ENCODE data around the gene ZMYND8.

The ZMYND8 gene

GRCh38 chr20:47306755-47307370 is 49.6 kb downstream of the ZMYND8 start:
- no peak for DNase-seq (ENCODE audit: extremely low read depth, low read depth)
- no peak for TF ChIP-seq CTCF (IDR thresholded peaks at IDR 0.05; ENCODE audit: low read depth, low read length)

GRCh38 chr20:47306095-47306494 is 50.4 kb downstream of the ZMYND8 start:
- DNase-seq (ENCODE audit: extremely low read depth, low read depth), result no peak
- TF ChIP-seq CTCF (IDR thresholded peaks at IDR 0.05; ENCODE audit: low read depth, low read length), result no peak

GRCh38 chr20:47305667-47306066 is 50.8 kb downstream of the ZMYND8 start:
- no peak for DNase-seq (ENCODE audit: extremely low read depth, low read depth)
- TF ChIP-seq CTCF (IDR thresholded peaks at IDR 0.05; ENCODE audit: low read depth, low read length), result no peak

- no peak for DNase-seq (ENCODE audit: extremely low read depth, low read depth)
- TF ChIP-seq CTCF (IDR thresholded peaks at IDR 0.05; ENCODE audit: low read depth, low read length), result peak; percentile 22
Measured at GRCh38 chr20:47304287-47304686, 52.2 kb downstream of the ZMYND8 start.

GRCh38 chr20:47303736-47304135 is 52.8 kb downstream of the ZMYND8 start:
- no peak for DNase-seq (ENCODE audit: extremely low read depth, low read depth)
- TF ChIP-seq CTCF (IDR thresholded peaks at IDR 0.05; ENCODE audit: low read depth, low read length), result no peak

GRCh38 chr20:47300071-47300470 is 56.4 kb downstream of the ZMYND8 start:
- DNase-seq (ENCODE audit: extremely low read depth, low read depth), result no peak

GRCh38 chr20:47298624-47299023 is 57.9 kb downstream of the ZMYND8 start:
- no peak for DNase-seq (ENCODE audit: extremely low read depth, low read depth)
- TF ChIP-seq CTCF (IDR thresholded peaks at IDR 0.05; ENCODE audit: low read depth, low read length), result no peak

More at GRCh38 chr20:47300071-47300470, 56.4 kb downstream of the ZMYND8 start:
- TF ChIP-seq CTCF (IDR thresholded peaks at IDR 0.05; ENCODE audit: low read depth, low read length), result no peak
